ENCODE results near the gene GMCL2.
"Not testable (repeated sequence)": the region's sequence is repeated elsewhere in the genome, so short reads cannot be mapped to it uniquely, and the experiment has no call there.

Gene GMCL2

DNA sequence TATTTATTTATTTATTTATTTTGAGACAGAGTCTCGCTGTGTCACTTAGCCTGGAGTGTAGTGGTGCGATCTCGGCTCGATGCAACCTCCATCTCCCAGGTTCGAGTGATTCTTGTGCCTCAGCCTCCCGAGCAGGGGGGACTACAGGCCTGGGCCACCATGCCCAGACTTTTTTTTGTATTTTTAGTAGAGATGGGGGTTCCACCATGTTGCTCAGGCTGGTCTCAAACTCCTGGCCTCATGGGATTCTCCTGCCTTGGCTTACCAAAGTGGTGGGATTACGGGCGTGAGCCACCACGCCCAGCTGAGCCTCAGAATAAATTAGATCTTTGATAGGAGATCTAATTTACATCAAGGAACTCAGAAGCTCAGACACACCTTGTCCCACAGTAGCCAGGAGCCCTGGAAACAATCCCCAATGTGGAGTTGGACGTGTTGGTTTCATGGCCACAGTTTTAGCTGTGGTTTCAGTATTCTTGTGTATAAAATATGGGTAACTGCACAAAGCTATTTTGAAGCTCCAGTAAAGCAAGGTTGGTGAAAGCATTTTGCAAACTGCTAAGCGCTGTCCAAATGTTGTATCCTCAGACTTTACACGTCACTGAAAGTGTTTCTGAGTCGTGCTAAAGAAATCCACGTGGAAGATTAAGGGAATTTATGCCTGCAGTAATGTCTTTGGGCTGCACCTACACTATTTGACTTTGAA lies 14.2 kb upstream of the GMCL2 start:
- DNase-seq (ENCODE audit: low read depth) = no peak
- no peak overlapping the region for H3K4me3 ChIP-seq (ENCODE audit: low read depth, low read length)
- no peak for TF ChIP-seq POLR2A (IDR thresholded peaks at IDR 0.05; ENCODE audit: extremely low read depth, insufficient read length)
- TF ChIP-seq, protein P1, sequence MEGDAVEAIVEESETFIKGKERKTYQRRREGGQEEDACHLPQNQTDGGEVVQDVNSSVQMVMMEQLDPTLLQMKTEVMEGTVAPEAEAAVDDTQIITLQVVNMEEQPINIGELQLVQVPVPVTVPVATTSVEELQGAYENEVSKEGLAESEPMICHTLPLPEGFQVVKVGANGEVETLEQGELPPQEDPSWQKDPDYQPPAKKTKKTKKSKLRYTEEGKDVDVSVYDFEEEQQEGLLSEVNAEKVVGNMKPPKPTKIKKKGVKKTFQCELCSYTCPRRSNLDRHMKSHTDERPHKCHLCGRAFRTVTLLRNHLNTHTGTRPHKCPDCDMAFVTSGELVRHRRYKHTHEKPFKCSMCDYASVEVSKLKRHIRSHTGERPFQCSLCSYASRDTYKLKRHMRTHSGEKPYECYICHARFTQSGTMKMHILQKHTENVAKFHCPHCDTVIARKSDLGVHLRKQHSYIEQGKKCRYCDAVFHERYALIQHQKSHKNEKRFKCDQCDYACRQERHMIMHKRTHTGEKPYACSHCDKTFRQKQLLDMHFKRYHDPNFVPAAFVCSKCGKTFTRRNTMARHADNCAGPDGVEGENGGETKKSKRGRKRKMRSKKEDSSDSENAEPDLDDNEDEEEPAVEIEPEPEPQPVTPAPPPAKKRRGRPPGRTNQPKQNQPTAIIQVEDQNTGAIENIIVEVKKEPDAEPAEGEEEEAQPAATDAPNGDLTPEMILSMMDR (IDR thresholded peaks at IDR 0.05; ENCODE audit: low read depth, low read length) = no peak
- no peak for TF ChIP-seq MYC (IDR thresholded peaks at IDR 0.05; ENCODE audit: low read depth, low read length)
- TF ChIP-seq MAX (IDR thresholded peaks at IDR 0.05; ENCODE audit: low read depth, low read length) = no peak

GRCh38 chr5:178199581-178200434 lies 12.6 kb upstream of the GMCL2 start:
- TF ChIP-seq POLR2A (IDR thresholded peaks at IDR 0.05; ENCODE audit: extremely low read depth, insufficient read length) = no peak
- TF ChIP-seq MYC (IDR thresholded peaks at IDR 0.05; ENCODE audit: low read depth, low read length) = no peak
- TF ChIP-seq MAX (IDR thresholded peaks at IDR 0.05; ENCODE audit: low read depth, low read length) = no peak
- TF ChIP-seq, protein P1 (IDR thresholded peaks at IDR 0.05; ENCODE audit: low read depth, low read length) = no peak
- no peak overlapping the region for H3K4me3 ChIP-seq (ENCODE audit: low read depth, low read length)
- no peak for DNase-seq (ENCODE audit: low read depth)

DNA sequence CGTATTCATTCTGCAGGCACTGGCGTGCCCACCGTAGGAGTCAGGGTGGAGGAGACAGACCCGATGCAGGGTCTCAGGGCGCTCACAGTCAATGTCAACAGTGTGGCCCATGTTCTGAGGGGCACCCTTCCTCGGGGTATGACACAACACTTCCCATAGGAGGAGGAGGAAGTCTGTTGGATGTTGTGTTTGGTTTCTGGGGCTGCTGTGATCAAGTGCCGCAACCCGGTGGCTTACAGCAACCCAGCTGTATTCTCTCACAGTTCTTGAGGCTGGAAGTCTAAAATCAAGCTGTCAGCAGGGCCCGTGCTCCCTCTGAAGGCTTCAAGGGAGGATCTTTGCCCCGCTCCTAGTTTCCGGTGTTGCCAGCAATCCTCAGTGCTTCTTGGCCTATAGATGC lies 11.5 kb upstream of the GMCL2 start:
- TF ChIP-seq MAX (IDR thresholded peaks at IDR 0.05; ENCODE audit: low read depth, low read length) = no peak
- TF ChIP-seq, protein P1 (IDR thresholded peaks at IDR 0.05; ENCODE audit: low read depth, low read length) = no peak
- no peak for TF ChIP-seq MYC (IDR thresholded peaks at IDR 0.05; ENCODE audit: low read depth, low read length)
- TF ChIP-seq POLR2A (IDR thresholded peaks at IDR 0.05; ENCODE audit: extremely low read depth, insufficient read length) = no peak
- no peak overlapping the region for H3K4me3 ChIP-seq (ENCODE audit: low read depth, low read length)
- DNase-seq (ENCODE audit: low read depth) = no peak

GRCh38 chr5:178198151-178198550 lies 11.0 kb upstream of the GMCL2 start:
- H3K4me3 ChIP-seq (ENCODE audit: low read depth, low read length); DNase-seq (ENCODE audit: low read depth): not testable (repeated sequence)

DNA sequence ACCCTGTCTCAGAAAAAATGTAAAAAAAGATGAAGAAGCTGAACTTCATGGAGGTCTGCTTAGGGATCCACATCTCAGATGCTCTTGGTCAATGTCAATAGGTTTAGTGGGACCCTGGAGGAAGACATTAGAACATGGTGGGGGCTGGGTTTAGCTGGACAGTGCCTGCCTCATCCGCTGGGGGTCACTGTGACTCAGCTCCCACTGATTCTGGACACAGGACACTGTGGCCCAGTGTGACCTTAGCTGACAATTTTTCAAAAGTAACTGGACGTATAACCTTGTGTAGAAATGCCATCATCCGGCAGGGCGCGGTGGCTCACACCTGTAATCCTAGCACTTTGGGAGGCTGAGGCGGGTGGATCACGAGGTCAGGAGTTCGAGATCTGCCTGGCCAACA lies 9.8 kb upstream of the GMCL2 start:
- H3K4me3 ChIP-seq (ENCODE audit: low read depth, low read length) = no peak overlapping the region
- TF ChIP-seq MYC (IDR thresholded peaks at IDR 0.05; ENCODE audit: low read depth, low read length) (no peak), MAX (IDR thresholded peaks at IDR 0.05; ENCODE audit: low read depth, low read length) (no peak), POLR2A (IDR thresholded peaks at IDR 0.05; ENCODE audit: extremely low read depth, insufficient read length) (no peak)
- TF ChIP-seq, protein P1 (IDR thresholded peaks at IDR 0.05; ENCODE audit: low read depth, low read length) = peak; percentile 73

GRCh38 chr5:178196281-178196812 lies 9.2 kb upstream of the GMCL2 start:
- no peak for TF ChIP-seq MYC (IDR thresholded peaks at IDR 0.05; ENCODE audit: low read depth, low read length)
- TF ChIP-seq, protein P1 (IDR thresholded peaks at IDR 0.05; ENCODE audit: low read depth, low read length) = no peak
- no peak for TF ChIP-seq MAX (IDR thresholded peaks at IDR 0.05; ENCODE audit: low read depth, low read length)
- no peak for TF ChIP-seq POLR2A (IDR thresholded peaks at IDR 0.05; ENCODE audit: extremely low read depth, insufficient read length)
- DNase-seq (ENCODE audit: low read depth) = no peak
- H3K4me3 ChIP-seq (ENCODE audit: low read depth, low read length) = no peak overlapping the region

More for the DNA sequence above, 9.8 kb upstream of the GMCL2 start:
- DNase-seq (ENCODE audit: low read depth) = no peak
